BLaER1 (cell line): Measurements from ENCODE around the gene PGA4.

Experiments
- H3K27ac ChIP-seq: shearing (Covaris generic); formaldehyde crosslinking; 2 replicates; pipeline ENCODE4 v1.8.1; 2022
- H3K27me3 ChIP-seq: shearing (Covaris generic); formaldehyde crosslinking; 2 replicates; pipeline ENCODE4 v1.8.1; 2022
- H3K36me3 ChIP-seq: shearing (Covaris generic); formaldehyde crosslinking; 2 replicates; pipeline ENCODE4 v1.8.1; 2022
- H3K4me1 ChIP-seq: shearing (Covaris generic); formaldehyde crosslinking; 2 replicates; pipeline ENCODE4 v1.8.1; 2022
- H3K4me2 ChIP-seq: shearing (Covaris generic); formaldehyde crosslinking; 2 replicates; pipeline ENCODE4 v1.8.1; 2022
- H3K4me3 ChIP-seq: shearing (Covaris generic); formaldehyde crosslinking; 2 replicates; pipeline ENCODE4 v1.8.1; 2022
- H3K9ac ChIP-seq: shearing (Covaris generic); formaldehyde crosslinking; 2 replicates; pipeline ENCODE4 v1.8.1; 2022
- H3K9me3 ChIP-seq: shearing (Covaris generic); formaldehyde crosslinking; 2 replicates; pipeline ENCODE4 v1.8.1; 2022
- H4K20me1 ChIP-seq: shearing (Covaris generic); formaldehyde crosslinking; 2 replicates; pipeline ENCODE4 v1.8.1; 2022
- Cebpa-rat ChIP-seq: shearing (Covaris generic); IDR thresholded peaks from 2 replicates; pipeline ENCODE4 v1.8.1; 2022

The PGA4 gene

DNA sequence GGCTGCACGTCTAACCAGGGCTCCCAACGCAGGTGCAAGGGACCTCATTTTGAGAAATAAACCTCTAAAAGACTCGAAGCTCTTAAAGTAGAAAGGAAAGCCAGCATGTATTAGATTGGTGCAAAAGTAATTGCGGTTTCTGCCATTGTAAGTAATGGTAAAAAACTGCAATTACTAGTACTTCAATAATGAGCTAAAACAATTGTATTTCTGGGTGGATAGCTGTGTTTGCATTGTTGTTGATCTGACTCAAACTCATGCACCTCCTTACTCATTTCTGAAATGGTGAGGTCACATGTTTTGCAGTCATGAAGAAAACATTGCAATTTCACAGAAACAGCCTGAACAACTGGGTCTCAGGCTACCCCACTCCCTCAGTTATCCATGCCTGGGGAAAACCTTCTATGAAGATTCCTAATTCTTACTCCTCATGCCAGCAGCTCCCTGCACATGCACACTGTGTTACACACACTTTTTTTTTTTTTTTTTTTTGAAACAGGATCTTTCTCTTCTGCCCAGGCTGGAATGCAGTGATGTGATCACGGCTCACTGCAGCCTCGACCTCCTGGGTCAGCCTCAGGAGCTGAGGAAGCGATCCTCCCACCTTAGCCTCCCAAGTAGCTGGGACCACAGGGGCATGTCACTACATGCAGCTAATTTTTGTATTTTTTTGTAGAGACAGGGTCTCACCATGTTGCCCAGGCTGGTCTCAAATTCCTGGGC is 48.4 kb downstream of the PGA4 start:
- H3K27ac ChIP-seq: 0 out of 2 replicates have a peak overlapping the region, but pooled peaks have one; percentile 31
- no peak overlapping the region for H3K4me3 ChIP-seq
- H4K20me1 ChIP-seq: no peaks in the 10 kb centered on the region; the same call in 1 of the 2 replicates
- TF ChIP-seq Cebpa-rat: no peak
- H3K27me3 ChIP-seq: no peaks in the 10 kb centered on the region
- H3K9ac ChIP-seq: no peak overlapping the region
- peaks cover 74% of the 10 kb centered on the region for H3K4me1 ChIP-seq
- peak overlapping the region; percentile 97 for H3K4me2 ChIP-seq
- H3K36me3 ChIP-seq: peaks cover 87% of the 10 kb centered on the region
- H3K9me3 ChIP-seq: no peaks in the 10 kb centered on the region

DNA sequence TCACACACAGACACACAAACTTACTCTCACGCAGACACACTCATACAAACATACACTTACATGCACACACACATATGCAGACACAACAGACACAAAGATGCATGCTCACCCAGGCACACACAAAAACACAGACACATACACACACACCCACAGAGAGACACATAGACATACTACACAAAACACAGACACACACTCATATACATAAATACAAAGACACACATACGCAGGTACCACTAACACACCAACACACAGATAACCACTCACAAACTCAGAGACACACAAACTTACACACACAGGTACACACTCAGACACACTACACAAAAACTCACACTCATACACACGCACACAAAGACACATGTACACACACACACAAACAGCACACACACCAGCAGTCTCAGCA is 50.6 kb downstream of the PGA4 start:
- no peak for TF ChIP-seq Cebpa-rat
- H3K4me1 ChIP-seq: peaks cover 80% of the 10 kb centered on the region
- peaks cover 82% of the 10 kb centered on the region for H3K36me3 ChIP-seq
- peak overlapping the region; percentile 62; the same call in 1 of the 2 replicates for H3K9ac ChIP-seq
- no peaks in the 10 kb centered on the region for H3K27me3 ChIP-seq
- H3K27ac ChIP-seq: peak overlapping the region; percentile 64
- H3K4me3 ChIP-seq: peak overlapping the region; percentile 63
- no peaks in the 10 kb centered on the region; the same call in 1 of the 2 replicates for H4K20me1 ChIP-seq
- H3K4me2 ChIP-seq: peak overlapping the region; percentile 97
- no peaks in the 10 kb centered on the region for H3K9me3 ChIP-seq

DNA sequence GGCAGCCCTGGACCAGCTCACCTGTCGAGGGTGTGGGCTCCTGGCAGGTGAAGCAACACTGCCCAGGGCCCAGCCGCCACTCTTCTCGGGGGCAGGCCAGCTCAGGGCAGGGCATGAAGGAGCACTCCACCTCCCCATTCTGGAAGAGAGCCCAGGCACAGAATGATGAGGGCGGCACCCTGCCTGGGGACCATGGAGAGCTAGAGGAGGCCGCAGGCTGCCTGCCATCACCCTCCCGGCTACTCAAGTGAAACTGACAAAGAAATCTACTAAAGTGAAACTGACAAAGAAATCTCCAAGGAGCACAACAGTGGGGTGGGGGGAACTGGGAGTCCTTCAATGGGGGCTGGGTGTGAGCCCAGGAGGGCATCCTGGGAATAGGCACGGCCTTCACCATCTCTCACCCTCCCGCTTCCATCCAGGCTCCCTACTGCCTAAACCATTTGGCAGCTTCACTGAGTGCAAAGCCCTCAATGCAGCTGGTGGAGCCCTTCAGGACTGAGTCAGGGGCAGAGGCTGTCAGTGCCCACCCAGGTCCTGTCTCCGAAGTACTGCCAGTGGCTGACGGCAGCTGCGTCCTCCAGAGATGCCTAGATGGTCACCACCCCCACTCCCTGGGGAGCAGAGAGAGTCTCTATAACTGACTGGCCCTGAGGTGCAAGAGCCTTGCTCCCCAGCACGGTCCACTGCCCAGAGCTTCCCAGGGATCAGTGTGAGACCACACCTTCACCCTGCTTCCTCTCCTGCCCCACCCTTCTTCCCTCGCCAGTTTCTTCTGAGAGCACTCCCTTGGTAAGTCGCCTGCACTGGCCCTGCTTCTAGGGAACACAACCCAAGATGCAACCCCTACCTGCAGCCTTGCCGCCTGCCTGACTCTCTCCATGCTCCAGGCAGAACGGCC is 51.3 kb downstream of the PGA4 start:
- H3K27me3 ChIP-seq: no peaks in the 10 kb centered on the region
- H3K36me3 ChIP-seq: peaks cover 82% of the 10 kb centered on the region
- H3K9me3 ChIP-seq: no peaks in the 10 kb centered on the region
- no peaks in the 10 kb centered on the region; the same call in 1 of the 2 replicates for H4K20me1 ChIP-seq
- H3K4me2 ChIP-seq: peak overlapping the region; percentile 97
- peak overlapping the region; percentile 62 for H3K9ac ChIP-seq
- H3K27ac ChIP-seq: peak overlapping the region; percentile 64
- no peak for TF ChIP-seq Cebpa-rat
- peak overlapping the region; percentile 63 for H3K4me3 ChIP-seq
- peaks cover 85% of the 10 kb centered on the region for H3K4me1 ChIP-seq

DNA sequence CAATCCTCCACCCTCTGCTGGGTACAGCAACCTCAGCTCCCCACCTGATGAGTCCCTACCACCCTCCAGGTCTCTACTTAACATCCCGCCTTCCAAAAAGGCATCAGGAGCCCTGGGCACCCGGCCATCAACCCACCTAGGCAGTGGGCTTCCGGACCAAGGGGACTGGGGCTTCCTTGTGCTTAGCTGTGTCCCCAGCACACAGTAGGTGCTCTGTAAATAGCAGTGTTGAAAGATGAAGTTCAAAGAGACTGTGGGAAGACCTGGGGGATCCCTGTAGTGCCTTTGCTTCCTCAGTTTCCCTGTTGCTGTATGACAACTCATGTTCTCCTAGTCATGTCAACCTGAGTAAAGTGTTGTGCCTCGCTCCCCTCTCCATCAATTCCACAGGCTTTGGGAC is 51.9 kb downstream of the PGA4 start:
- TF ChIP-seq Cebpa-rat: no peak
- Histone ChIP-seq H3K27me3 (no peaks in the 10 kb centered on the region), H3K36me3 (peaks cover 82% of the 10 kb centered on the region), H3K9ac (peak overlapping the region; percentile 62), H3K27ac (peak overlapping the region; percentile 64), H3K4me3 (peak overlapping the region; percentile 63), H3K4me1 (peaks cover 85% of the 10 kb centered on the region), H3K9me3 (no peaks in the 10 kb centered on the region), H4K20me1 (no peaks in the 10 kb centered on the region; the same call in 1 of the 2 replicates), H3K4me2 (peak overlapping the region; percentile 97)

DNA sequence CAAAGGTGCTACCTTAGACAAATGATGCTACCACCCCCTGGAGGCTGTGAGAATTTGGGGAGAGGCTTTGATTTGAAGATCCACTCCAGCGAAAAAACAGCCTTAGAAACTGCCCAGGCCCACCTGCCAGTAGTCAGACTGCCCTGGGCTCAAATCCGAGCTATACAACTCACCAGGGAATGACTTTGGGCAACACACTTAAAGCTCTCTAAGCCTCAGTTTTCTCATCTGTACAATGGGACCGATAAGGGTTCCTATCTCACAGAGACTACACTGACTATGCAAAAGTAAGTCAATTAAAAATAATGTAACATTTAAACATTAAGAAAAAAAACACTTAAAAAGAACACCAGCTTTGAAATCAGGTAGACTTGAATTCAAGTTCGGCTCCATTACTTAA is 53.0 kb downstream of the PGA4 start:
- H3K4me3 ChIP-seq: no peak overlapping the region
- H4K20me1 ChIP-seq: no peaks in the 10 kb centered on the region; the same call in 1 of the 2 replicates
- no peaks in the 10 kb centered on the region for H3K9me3 ChIP-seq
- H3K27me3 ChIP-seq: no peaks in the 10 kb centered on the region
- peaks cover 82% of the 10 kb centered on the region for H3K36me3 ChIP-seq
- peaks cover 87% of the 10 kb centered on the region for H3K4me1 ChIP-seq
- H3K4me2 ChIP-seq: peak overlapping the region; percentile 97
- H3K27ac ChIP-seq: peak overlapping the region; percentile 64; the same call in 1 of the 2 replicates
- H3K9ac ChIP-seq: peak overlapping the region; percentile 41; the same call in 1 of the 2 replicates
- TF ChIP-seq Cebpa-rat: no peak

DNA sequence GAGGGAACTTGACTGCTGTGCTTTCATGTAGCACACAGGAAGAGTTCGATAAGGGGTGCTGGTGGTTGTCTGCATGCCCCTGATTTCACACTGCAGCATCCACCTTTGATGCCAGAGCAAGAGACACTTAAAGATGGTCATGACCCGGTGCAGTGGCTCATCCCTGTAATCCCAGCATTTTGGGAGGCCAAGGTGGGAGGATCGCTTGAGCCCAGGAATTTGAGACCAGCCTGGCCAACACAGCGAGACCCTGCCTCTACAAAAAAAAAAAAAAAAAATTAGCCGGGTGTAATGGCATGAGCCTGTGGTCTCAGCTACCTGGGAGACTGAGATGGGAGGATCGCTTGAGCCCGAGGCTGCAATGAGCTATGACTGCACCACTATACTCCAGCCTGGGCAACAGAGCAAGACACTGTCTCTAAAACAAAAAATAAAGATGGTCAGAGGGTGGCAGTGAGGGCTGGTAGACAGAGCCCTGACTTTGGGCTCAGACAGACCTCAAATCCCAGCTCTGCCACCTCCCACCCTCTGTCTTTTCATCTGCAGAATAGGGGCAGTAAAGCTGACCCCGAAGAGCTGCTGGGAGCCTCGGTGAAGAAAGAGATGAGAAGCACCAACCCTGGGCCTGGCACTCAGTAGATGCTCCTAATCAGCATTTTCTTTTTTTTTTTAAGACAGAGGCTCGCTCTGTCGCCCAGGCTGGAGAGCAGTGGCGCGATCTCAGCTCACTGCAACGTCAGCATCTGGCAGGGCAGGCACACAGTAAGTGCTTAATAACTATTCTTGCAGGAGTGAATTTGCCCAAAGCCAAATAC is 55.2 kb downstream of the PGA4 start:
- no peak for TF ChIP-seq Cebpa-rat
- H3K9ac ChIP-seq: no peak overlapping the region
- peak overlapping the region; percentile 55 for H3K4me2 ChIP-seq

DNA sequence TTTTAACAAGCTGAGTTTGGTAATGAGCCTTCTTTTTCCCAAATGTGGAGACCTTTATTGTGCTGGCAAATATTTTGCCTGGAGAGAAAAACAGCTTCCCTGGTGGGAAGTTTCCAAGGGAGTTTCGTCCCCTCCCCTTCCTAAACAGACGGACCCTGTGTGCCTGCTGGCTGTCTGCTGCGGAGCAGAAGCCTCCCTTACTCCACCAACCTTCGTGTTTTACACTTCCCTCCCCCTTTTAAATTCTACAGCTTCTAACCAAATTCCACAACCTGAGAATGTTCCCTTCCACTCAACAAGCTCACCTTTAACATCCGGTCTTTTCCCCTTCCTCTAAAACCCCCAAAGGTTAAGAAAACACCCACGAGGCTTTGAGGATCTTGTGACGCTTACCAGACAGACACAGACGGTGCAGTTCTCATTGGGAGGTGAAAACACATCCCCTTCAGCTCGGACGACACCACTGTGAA is 55.9 kb downstream of the PGA4 start:
- H4K20me1 ChIP-seq: peaks cover 17% of the 10 kb centered on the region
- peak overlapping the region; percentile 55 for H3K4me2 ChIP-seq
- no peaks in the 10 kb centered on the region for H3K9me3 ChIP-seq
- no peaks in the 10 kb centered on the region for H3K27me3 ChIP-seq
- H3K4me3 ChIP-seq: no peak overlapping the region
- H3K4me1 ChIP-seq: peaks cover 68% of the 10 kb centered on the region
- no peak for TF ChIP-seq Cebpa-rat
- H3K36me3 ChIP-seq: peaks cover 82% of the 10 kb centered on the region
- H3K9ac ChIP-seq: peak overlapping the region; percentile 53; the same call in 1 of the 2 replicates
- H3K27ac ChIP-seq: 0 out of 2 replicates have a peak overlapping the region, but pooled peaks have one; percentile 30

More for the DNA sequence above, 55.2 kb downstream of the PGA4 start:
- Histone ChIP-seq H3K4me1 (peaks cover 75% of the 10 kb centered on the region), H4K20me1 (peaks cover 11% of the 10 kb centered on the region), H3K36me3 (peaks cover 82% of the 10 kb centered on the region), H3K4me3 (no peak overlapping the region), H3K9me3 (no peaks in the 10 kb centered on the region), H3K27me3 (no peaks in the 10 kb centered on the region), H3K27ac (no peak overlapping the region)

DNA sequence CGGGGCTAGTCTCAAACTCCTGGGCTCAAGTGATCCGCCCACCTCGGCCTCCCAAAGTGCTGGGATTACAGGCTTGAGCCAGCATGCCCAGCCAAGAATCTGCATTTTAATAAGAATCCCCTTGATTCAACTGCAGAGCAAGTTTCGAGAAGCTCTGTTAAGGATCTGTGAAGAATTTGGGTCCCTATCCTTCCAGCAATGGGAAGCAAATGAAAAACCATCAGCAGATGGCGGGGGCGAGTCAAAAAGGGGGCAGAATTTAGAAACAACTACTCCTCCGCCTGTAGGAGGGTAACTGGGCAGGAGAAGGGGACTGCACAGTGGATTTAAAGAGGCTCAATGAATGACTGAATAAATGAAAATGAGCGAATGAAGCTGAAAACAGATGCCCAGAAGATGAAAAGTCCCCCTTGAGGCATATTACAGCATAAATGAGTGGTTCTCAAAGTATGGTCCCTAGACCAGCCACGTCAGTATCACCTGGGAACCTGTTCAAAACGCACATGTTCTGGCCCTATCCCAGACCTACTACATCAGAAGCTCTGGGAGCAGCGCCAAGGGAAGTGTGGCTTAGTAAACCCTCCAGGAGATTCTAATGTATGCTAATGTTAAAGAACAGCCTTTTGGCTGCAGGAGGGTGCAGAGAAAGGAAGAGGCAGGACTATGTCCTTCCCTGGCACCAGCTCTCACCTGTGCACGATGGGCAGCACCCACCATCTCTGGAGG is 58.0 kb downstream of the PGA4 start:
- no peaks in the 10 kb centered on the region for H3K27me3 ChIP-seq
- H3K27ac ChIP-seq: no peak overlapping the region
- no peak overlapping the region for H3K4me3 ChIP-seq
- H4K20me1 ChIP-seq: peaks cover 18% of the 10 kb centered on the region
- no peaks in the 10 kb centered on the region for H3K9me3 ChIP-seq
- H3K4me2 ChIP-seq: no peak overlapping the region
- H3K9ac ChIP-seq: no peak overlapping the region
- H3K4me1 ChIP-seq: peaks cover 48% of the 10 kb centered on the region
- H3K36me3 ChIP-seq: peaks cover 94% of the 10 kb centered on the region
- no peak for TF ChIP-seq Cebpa-rat
